HG02588 (cell line): ENCODE data around the gene EML4.

Experiments
- ATAC-seq: cut with Tn5 transposase; IDR thresholded peaks from one replicate; pipeline ENCODE4 v1.9.1; 2021; ENCODE audit warnings: mild to moderate bottlenecking, moderate library complexity; ENCODE audit not compliant: unreplicated experiment

EML4 gene

GRCh38 chr2:42137125-42137841 lies 31.9 kb upstream of the EML4 start:
- no peak for ATAC-seq

- no peak for ATAC-seq
Observed at GRCh38 chr2:42138163-42139015, 30.8 kb upstream of the EML4 start.

- no peak for ATAC-seq
Observed at GRCh38 chr2:42139101-42139500, 30.1 kb upstream of the EML4 start.

GRCh38 chr2:42140496-42140895 lies 28.7 kb upstream of the EML4 start:
- ATAC-seq, result no peak

GRCh38 chr2:42141687-42142546 lies 27.2 kb upstream of the EML4 start:
- ATAC-seq, result no peak

- ATAC-seq, result no peak
Observed at GRCh38 chr2:42142547-42143184, 26.5 kb upstream of the EML4 start.

- no peak for ATAC-seq
Observed at GRCh38 chr2:42147641-42148274, 21.4 kb upstream of the EML4 start.

GRCh38 chr2:42150159-42150558 lies 19.0 kb upstream of the EML4 start:
- no peak for ATAC-seq

- no peak for ATAC-seq
Observed at GRCh38 chr2:42153944-42154581, 15.1 kb upstream of the EML4 start.

- ATAC-seq, result no peak
Observed at GRCh38 chr2:42156721-42157120, 12.4 kb upstream of the EML4 start.

GRCh38 chr2:42161444-42161843 lies 7.7 kb upstream of the EML4 start:
- ATAC-seq, result no peak

GRCh38 chr2:42163444-42164045 lies 5.6 kb upstream of the EML4 start:
- no peak for ATAC-seq

GRCh38 chr2:42164046-42164445 lies 5.1 kb upstream of the EML4 start:
- ATAC-seq, result no peak

GRCh38 chr2:42164971-42165370 lies 4.2 kb upstream of the EML4 start:
- no peak for ATAC-seq

- no peak for ATAC-seq
Observed at GRCh38 chr2:42167458-42167857, 1.7 kb upstream of the EML4 start.

- ATAC-seq, result no peak
Observed at GRCh38 chr2:42168459-42169099, 574 bp upstream of the EML4 start.

GRCh38 chr2:42169874-42170521 lies 845 bp downstream of the EML4 start:
- ATAC-seq, result peak; percentile 26

GRCh38 chr2:42170619-42171395 lies 1.7 kb downstream of the EML4 start:
- ATAC-seq, result no peak
